A549 (cell line): ENCODE data around the gene UBAP1L. TPM values are rescaled to one million over a fixed set of nuclear protein-coding genes. Genes with fewer than 3 reads are reported as not detected.

Experiments
- ATAC-seq, 2 experiments: fragments of 200-7000 bp in 1 of 2; fragments of >200 bp in 1 of 2; cut with Nextera tagmentation in 1 of 2; cut with Tn5 transposase in 1 of 2; 3 replicates each; pipeline versions ENCODE4 v1.8.0 to v1.9.1; 2018 to 2020; ENCODE audit warnings: mild to moderate bottlenecking in 1 of 2, moderate library complexity in 1 of 2
- CTCF ChIA-PET: fragments of 300-600 bp; sonication (Branson Sonifier 250); formaldehyde crosslinking; extraction: SDS; loops from one replicate; lab custom pipeline; 2021; ENCODE audit warnings: antibody characterized with exemption, inconsistent platforms; lab: Yijun Ruan, JAX
- POLR2A ChIA-PET: fragments of 350-600 bp; formaldehyde crosslinking; extraction: SDS; loops from one replicate; lab custom pipeline; 2021; ENCODE audit warnings: antibody characterized with exemption, inconsistent platforms; lab: Yijun Ruan, JAX
- DNase-seq, 2 experiments: peaks; one replicate each; pipeline versions ENCODE4 v3.0.0 to v3.0.0-alpha.2; 2011 to 2016; ENCODE audit warnings: low read depth in 1 of 2, low spot score in 1 of 2
- FAIRE-seq: peaks from 2 replicates; lab custom pipeline; 2011; peaks lifted over from hg19 to GRCh38; lab: Jason Lieb, UNC
- H3K27ac ChIP-seq, 2 experiments: fragments of >200 bp; sonication (Bioruptor Twin); formaldehyde crosslinking; 3 replicates each; pipeline ENCODE4 v1.5.1; 2016 to 2017
- H3K4me1 ChIP-seq: fragments of >200 bp; sonication (Bioruptor Twin); formaldehyde crosslinking; 3 replicates; pipeline ENCODE4 v1.6.1; 2016
- H3K4me2 ChIP-seq: fragments of >200 bp; sonication (Bioruptor Twin); formaldehyde crosslinking; 3 replicates; pipeline ENCODE4 v1.6.1; 2016
- H3K4me3 ChIP-seq: fragments of >200 bp; sonication (Bioruptor Twin); formaldehyde crosslinking; 3 replicates; pipeline ENCODE4 v1.5.1; 2016
- H3K9me3 ChIP-seq: fragments of >200 bp; sonication (Bioruptor Twin); formaldehyde crosslinking; 3 replicates; pipeline ENCODE4 v1.6.1; 2016
- ATOH8 ChIP-seq: fragments of 250-450 bp; sonication (Bioruptor Pico); IDR thresholded peaks from 2 replicates; pipeline ENCODE4 v1.5.0; 2020; ENCODE audit warnings: low read depth, mild to moderate bottlenecking, moderate library complexity
- BHLHE40 ChIP-seq: IDR thresholded peaks from 2 replicates; pipeline ENCODE4 v1.6.1; 2012; ENCODE audit warnings: low read depth, low read length, inconsistent platforms
- CBX8 ChIP-seq: fragments of 200-600 bp; sonication (generic); IDR thresholded peaks from 2 replicates; pipeline ENCODE4 v1.6.1; 2016
- CHD4 ChIP-seq: fragments of 200-600 bp; sonication (generic); IDR thresholded peaks from 2 replicates; pipeline ENCODE4 v1.6.1; 2016; ENCODE audit warnings: antibody characterized with exemption, mild to moderate bottlenecking, borderline replicate concordance
- E2F6 ChIP-seq: IDR thresholded peaks from 2 replicates; pipeline ENCODE4 v1.6.1; 2012; ENCODE audit warnings: low read depth, borderline replicate concordance
- ESRRA ChIP-seq: fragments of 150-350 bp; IDR thresholded peaks from 2 replicates; pipeline ENCODE4 v1.6.1; 2014; ENCODE audit warnings: mild to moderate bottlenecking, low read length, borderline replicate concordance
- HDAC2 ChIP-seq: fragments of 200-600 bp; sonication (generic); IDR thresholded peaks from 2 replicates; pipeline ENCODE4 v1.6.1; 2016
- HOXB5 ChIP-seq: fragments of 250-450 bp; sonication (Bioruptor Pico); IDR thresholded peaks from 2 replicates; pipeline ENCODE4 v1.5.0; 2020; ENCODE audit warnings: mild to moderate bottlenecking, moderate library complexity
- JUN ChIP-seq, 2 experiments: fragments of >200 bp; sonication (Bioruptor Twin); formaldehyde crosslinking; IDR thresholded peaks; 2 replicates in 1 of 2; 3 replicates in 1 of 2; pipeline ENCODE4 v1.6.1; 2016 to 2017
- JUNB ChIP-seq: fragments of >200 bp; sonication (Bioruptor Twin); formaldehyde crosslinking; IDR thresholded peaks from 2 replicates; pipeline ENCODE4 v1.6.1; 2016
- PHF8 ChIP-seq: fragments of 200-600 bp; sonication (generic); IDR thresholded peaks from 2 replicates; pipeline ENCODE4 v1.6.1; 2016; ENCODE audit warnings: low read depth, mild to moderate bottlenecking, antibody characterized with exemption, moderate library complexity, borderline replicate concordance
- POLR2A ChIP-seq: IDR thresholded peaks from 2 replicates; pipeline ENCODE4 v1.6.1; 2012; ENCODE audit warnings: mild to moderate bottlenecking, low read length
- RCOR1 ChIP-seq: fragments of 150-350 bp; IDR thresholded peaks from 2 replicates; pipeline ENCODE4 v1.6.1; 2014; ENCODE audit warnings: antibody characterized with exemption, low read length, low read depth
- RFX5 ChIP-seq: fragments of 450-650 bp; IDR thresholded peaks from 2 replicates; pipeline ENCODE4 v1.7.1; 2014; ENCODE audit warnings: antibody characterized with exemption, mild to moderate bottlenecking, moderate library complexity
- TP53 ChIP-seq: fragments of 250-450 bp; sonication (Bioruptor Pico); IDR thresholded peaks from 2 replicates; pipeline ENCODE4 v1.5.0; 2021; ENCODE audit warnings: mild to moderate bottlenecking, moderate library complexity
- USF2 ChIP-seq: fragments of 450-650 bp; IDR thresholded peaks from 2 replicates; pipeline ENCODE4 v1.6.1; 2014; ENCODE audit warnings: antibody characterized with exemption
- ZC3H11A ChIP-seq: fragments of 450-650 bp; IDR thresholded peaks from 2 replicates; pipeline ENCODE4 v1.6.1; 2014; ENCODE audit warnings: antibody characterized with exemption, mild to moderate bottlenecking
- WGBS: methylation state at CpG from one replicate; pipeline ENCODE4 v1.1.6; 2017; ENCODE audit errors: missing lambda C conversion rate; 5-methylcytosine and 5-hydroxymethylcytosine counted together
- polyA plus RNA-seq, 4 experiments: library from polyadenylated mRNA; depleted of rRNA in 3 of 4; stranded (reverse); fragments of >200 nt; fragmentation: RNase III in 1 of 4; extraction: RNeasy Plus Mini Kit Qiagen cat#74134 plus additional on column Dnase treatment in 1 of 4; gene quantifications; 2 replicates in 3 of 4; 3 replicates in 1 of 4; pipeline ENCODE4 v1.2.3, GENCODE V29; 2011 to 2017
- TF ChIP-seq, protein P1 (sequence below): fragments of 200-600 bp; sonication (generic); IDR thresholded peaks from 2 replicates; pipeline ENCODE4 v1.6.1; 2016; ENCODE audit warnings: antibody characterized with exemption, mild to moderate bottlenecking, moderate library complexity
- TF ChIP-seq, protein P2 (sequence below): fragments of >200 bp; sonication (Bioruptor Twin); formaldehyde crosslinking; IDR thresholded peaks from 3 replicates; pipeline ENCODE4 v1.5.1; 2016

Gene UBAP1L
- polyA plus RNA-seq, 2 of the 4 experiments (the other 2 are of a cell fraction): 0.84 to 0.87 TPM

DNA sequence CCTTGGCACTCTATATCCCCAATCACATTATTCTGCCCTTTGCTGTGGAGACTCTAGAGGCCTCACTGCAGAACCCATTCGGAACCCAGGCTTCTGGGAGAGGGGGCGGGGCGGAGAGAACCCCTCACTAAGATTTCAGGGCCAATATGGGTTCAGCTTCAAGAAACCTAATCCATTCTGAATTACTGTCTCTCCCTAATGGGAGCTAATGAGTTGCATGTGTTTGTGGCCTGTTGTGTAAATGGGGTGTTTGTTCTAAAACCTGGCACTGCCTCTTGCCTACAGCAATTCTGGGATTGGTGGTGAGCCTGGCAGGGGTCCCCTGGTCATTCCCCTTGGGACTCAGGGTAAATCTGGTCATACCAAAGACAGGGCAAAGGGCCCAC is 46.6 kb downstream of the UBAP1L start:
- CTCF ChIA-PET: interaction anchor here (1.2 to 33.7 kb wide), 6 partner anchors 5 to 340 kb away, joined by 3 to 1280 read pairs (median 22); partner anchors contain the start of genes KBTBD13, RASL12 and SLC51B
- peak overlapping the region; percentile 82; the same call in 2 of the 3 replicates for H3K4me2 ChIP-seq

More for the DNA sequence above, 46.6 kb downstream of the UBAP1L start:
- 79% methylated on average over 3 of the region's 3 CpGs for WGBS
- Histone ChIP-seq H3K4me1 (peaks cover 5% of the 10 kb centered on the region; the same call in 2 of the 3 replicates), H3K9me3 (no peaks in the 10 kb centered on the region), H3K4me3 (no peak overlapping the region), H3K27ac (no peak overlapping the region)
- TF ChIP-seq CBX8 (no peak), PHF8 (no peak), RCOR1 (no peak), HOXB5 (CRISPR knock-in tag) (no peak), JUN (IDR thresholded peaks at IDR 0.05) (no peak), ATOH8 (CRISPR knock-in tag) (no peak), RFX5 (no peak), E2F6 (no peak), ZC3H11A (no peak), ESRRA (no peak), USF2 (no peak), BHLHE40 (no peak), POLR2A (no peak), HDAC2 (no peak), TP53 (no peak), CHD4 (no peak), JUNB (no peak)
- TF ChIP-seq, protein P1, sequence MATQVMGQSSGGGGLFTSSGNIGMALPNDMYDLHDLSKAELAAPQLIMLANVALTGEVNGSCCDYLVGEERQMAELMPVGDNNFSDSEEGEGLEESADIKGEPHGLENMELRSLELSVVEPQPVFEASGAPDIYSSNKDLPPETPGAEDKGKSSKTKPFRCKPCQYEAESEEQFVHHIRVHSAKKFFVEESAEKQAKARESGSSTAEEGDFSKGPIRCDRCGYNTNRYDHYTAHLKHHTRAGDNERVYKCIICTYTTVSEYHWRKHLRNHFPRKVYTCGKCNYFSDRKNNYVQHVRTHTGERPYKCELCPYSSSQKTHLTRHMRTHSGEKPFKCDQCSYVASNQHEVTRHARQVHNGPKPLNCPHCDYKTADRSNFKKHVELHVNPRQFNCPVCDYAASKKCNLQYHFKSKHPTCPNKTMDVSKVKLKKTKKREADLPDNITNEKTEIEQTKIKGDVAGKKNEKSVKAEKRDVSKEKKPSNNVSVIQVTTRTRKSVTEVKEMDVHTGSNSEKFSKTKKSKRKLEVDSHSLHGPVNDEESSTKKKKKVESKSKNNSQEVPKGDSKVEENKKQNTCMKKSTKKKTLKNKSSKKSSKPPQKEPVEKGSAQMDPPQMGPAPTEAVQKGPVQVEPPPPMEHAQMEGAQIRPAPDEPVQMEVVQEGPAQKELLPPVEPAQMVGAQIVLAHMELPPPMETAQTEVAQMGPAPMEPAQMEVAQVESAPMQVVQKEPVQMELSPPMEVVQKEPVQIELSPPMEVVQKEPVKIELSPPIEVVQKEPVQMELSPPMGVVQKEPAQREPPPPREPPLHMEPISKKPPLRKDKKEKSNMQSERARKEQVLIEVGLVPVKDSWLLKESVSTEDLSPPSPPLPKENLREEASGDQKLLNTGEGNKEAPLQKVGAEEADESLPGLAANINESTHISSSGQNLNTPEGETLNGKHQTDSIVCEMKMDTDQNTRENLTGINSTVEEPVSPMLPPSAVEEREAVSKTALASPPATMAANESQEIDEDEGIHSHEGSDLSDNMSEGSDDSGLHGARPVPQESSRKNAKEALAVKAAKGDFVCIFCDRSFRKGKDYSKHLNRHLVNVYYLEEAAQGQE: no peak
- TF ChIP-seq, protein P2, sequence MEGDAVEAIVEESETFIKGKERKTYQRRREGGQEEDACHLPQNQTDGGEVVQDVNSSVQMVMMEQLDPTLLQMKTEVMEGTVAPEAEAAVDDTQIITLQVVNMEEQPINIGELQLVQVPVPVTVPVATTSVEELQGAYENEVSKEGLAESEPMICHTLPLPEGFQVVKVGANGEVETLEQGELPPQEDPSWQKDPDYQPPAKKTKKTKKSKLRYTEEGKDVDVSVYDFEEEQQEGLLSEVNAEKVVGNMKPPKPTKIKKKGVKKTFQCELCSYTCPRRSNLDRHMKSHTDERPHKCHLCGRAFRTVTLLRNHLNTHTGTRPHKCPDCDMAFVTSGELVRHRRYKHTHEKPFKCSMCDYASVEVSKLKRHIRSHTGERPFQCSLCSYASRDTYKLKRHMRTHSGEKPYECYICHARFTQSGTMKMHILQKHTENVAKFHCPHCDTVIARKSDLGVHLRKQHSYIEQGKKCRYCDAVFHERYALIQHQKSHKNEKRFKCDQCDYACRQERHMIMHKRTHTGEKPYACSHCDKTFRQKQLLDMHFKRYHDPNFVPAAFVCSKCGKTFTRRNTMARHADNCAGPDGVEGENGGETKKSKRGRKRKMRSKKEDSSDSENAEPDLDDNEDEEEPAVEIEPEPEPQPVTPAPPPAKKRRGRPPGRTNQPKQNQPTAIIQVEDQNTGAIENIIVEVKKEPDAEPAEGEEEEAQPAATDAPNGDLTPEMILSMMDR: no peak
- DNase-seq (no peak), ATAC-seq (no peak), FAIRE-seq (no peak)
- POLR2A ChIA-PET: interaction anchor here (0.5 kb wide), 1 partner anchor 206 kb away, joined by 3 read pairs; no protein-coding TSS in a partner anchor
